Right ventricle myocardium inferior (tissue), 1 donor: ENCODE data around the gene PLEKHG7. TPM values are rescaled to one million over a fixed set of nuclear protein-coding genes. Genes with fewer than 3 reads are reported as not detected.
"Not testable (repeated sequence)": the region's sequence is repeated elsewhere in the genome, so short reads cannot be mapped to it uniquely, and the experiment has no call there.

Experiments
- ATAC-seq: fragments of 200-7000 bp; cut with Tn5 transposase; one replicate; pipeline ENCODE4 v1.9.1; 2020; ENCODE audit warnings: mild to moderate bottlenecking, moderate library complexity
- DNase-seq: peaks from one replicate; pipeline ENCODE4 v3.0.0; 2021; ENCODE audit errors: missing footprints
- intact Hi-C: fragments of 100-400 bp; cut with DNase I; formaldehyde crosslinking; loops from one replicate; pipeline ENCODE4 v1.11.0; 2022
- total RNA-seq: library from RNA; stranded (reverse); fragmentation: NEBNext Ultra II Directional; extraction: Animal tissue kit (Norgen Biotek cat#: 25700); gene quantifications from one replicate; pipeline ENCODE4 v1.2.1, GENCODE V29; 2021
- donor health status: DM: no; HTN: yes; CAD: no; lungs with severe emphysema.

The PLEKHG7 gene
- total RNA-seq, 1 donor from 2014 or later, result not detected

- DNase-seq, result no peak
- ATAC-seq, result no peak
- intact Hi-C loops, result no loop called here
These were observed 36.3 kb downstream of the PLEKHG7 start for GRCh38 chr12:92739113-92739512.

- ATAC-seq, result no peak
- intact Hi-C loops, result no loop called here
These were observed 37.6 kb downstream of the PLEKHG7 start for GRCh38 chr12:92740411-92740810.

GRCh38 chr12:92743026-92743425 is 40.2 kb downstream of the PLEKHG7 start:
- ATAC-seq (no peak), DNase-seq (no peak)
- intact Hi-C loops, result no loop called here

More at GRCh38 chr12:92740411-92740810, 37.6 kb downstream of the PLEKHG7 start:
- DNase-seq, result no peak

DNA sequence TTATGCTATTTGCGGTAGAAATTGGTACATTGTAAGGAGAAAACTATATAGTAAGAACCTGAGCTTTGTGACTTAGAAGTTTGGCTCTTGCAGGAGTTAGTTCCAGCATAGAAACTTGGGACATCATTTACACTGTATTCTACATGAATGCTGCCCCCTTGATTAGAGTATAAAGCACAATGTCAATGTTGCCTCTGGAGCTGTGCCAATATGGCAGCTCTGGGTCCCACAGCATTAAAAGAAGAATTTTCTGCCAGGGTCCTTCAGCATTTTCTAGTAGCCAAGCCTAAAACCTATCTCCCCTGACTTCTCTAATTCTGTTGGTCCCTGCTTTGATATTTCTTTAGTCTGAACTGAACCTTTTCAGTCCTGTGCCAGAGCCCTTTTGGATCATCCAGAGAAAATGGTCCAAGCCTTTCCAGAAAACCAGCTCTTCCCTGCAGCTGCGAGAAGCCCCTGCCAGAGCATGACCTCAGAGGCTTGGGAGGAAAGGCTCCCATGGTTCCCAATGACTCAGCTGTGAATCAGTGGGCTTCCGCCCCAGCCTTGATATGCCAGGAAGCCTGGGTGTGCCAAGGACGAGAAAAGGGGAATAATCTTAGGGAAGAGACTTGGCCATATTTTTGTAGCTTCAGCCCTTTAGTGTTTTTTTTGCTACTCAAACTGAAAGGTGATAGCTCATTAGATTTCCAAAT is 43.2 kb downstream of the PLEKHG7 start:
- peak; percentile 96 for ATAC-seq
- intact Hi-C loops, result no loop called here
- peak; percentile 88 for DNase-seq

- ATAC-seq, result no peak
- intact Hi-C loops, result no loop called here
These were observed 44.4 kb downstream of the PLEKHG7 start for GRCh38 chr12:92747151-92747550.

DNA sequence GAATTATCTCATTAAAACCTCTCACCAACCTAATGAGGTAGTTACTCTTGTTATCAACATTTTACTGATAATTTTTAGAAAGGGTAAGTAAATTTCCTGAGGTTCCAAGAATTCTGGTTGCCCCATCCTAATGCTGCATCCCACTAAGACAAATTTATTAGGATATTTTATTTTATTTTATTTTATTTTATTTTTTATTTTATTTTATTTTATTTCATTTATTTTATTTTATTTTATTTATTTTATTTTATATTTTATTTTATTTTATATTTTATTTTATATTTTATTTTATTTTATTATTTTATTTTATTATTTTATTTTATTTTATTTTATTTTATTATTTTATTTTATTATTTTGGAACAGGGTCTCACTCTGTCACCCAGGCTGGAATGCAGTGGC is 46.9 kb downstream of the PLEKHG7 start:
- ATAC-seq, intact Hi-C loops, DNase-seq: not testable (repeated sequence)

More at GRCh38 chr12:92747151-92747550, 44.4 kb downstream of the PLEKHG7 start:
- DNase-seq, result no peak

- DNase-seq, result no peak
- intact Hi-C loops, result no loop called here
- no peak for ATAC-seq
These were observed 51.4 kb downstream of the PLEKHG7 start for GRCh38 chr12:92753976-92754885.

- ATAC-seq (peak; percentile 75), DNase-seq (no peak)
- intact Hi-C loops, result no loop called here
These were observed 54.3 kb downstream of the PLEKHG7 start for GRCh38 chr12:92756898-92757596.

- intact Hi-C loops, result no loop called here
- DNase-seq (no peak), ATAC-seq (peak; percentile 58)
These were observed 54.9 kb downstream of the PLEKHG7 start for GRCh38 chr12:92757597-92758121.

- no peak for DNase-seq
- ATAC-seq, result no peak
- intact Hi-C loops, result no loop called here
These were observed 57.0 kb downstream of the PLEKHG7 start for GRCh38 chr12:92759634-92760268.

GRCh38 chr12:92762773-92763172 is 60.0 kb downstream of the PLEKHG7 start:
- intact Hi-C loops, result no loop called here
- DNase-seq, result no peak
- ATAC-seq, result no peak

DNA sequence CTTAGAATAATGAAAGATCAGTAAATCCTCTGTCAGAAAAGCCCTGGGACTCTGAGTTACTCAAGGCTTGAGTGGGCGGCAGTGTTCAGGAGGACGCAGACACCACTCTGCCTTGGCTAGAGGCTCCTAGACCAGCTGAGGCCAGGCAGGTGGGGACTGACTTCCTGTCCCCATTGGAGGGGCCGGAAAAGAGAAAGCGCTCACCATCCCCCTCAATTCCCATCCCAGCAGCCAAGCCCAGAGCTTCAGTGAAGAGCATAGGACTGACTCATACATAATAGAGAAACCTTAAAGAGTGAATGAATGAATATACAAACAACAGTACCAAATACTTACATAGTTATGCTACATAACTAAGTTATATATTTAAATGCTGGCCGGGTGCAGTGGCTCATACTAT is 62.0 kb downstream of the PLEKHG7 start:
- intact Hi-C loops, result no loop called here
- DNase-seq (no peak), ATAC-seq (no peak)

DNA sequence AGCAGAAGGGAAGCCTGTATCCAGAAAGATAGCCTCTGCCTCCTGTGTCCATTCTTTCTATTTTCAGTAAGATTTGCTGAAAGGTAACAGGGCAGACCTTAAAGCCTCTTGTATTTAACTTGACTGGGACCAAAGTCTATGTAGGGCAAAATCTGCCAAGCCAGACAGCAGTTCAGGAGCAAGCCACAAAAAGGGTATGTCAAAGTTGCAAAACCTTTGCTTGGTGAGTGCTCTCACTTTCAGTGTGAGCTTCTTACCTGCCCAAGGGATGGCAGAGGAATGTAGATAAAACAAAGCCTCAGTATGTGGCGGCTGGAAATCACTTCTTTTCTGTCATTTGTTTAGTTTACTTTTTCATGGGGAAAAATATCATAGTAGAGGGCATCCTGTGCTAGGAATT is 63.1 kb downstream of the PLEKHG7 start:
- intact Hi-C loops, result no loop called here

GRCh38 chr12:92769124-92769901 is 66.5 kb downstream of the PLEKHG7 start:
- DNase-seq (no peak), ATAC-seq (peak; percentile 63)
- intact Hi-C loops, result no loop called here

More for the DNA sequence above, 63.1 kb downstream of the PLEKHG7 start:
- no peak for DNase-seq
- no peak for ATAC-seq

DNA sequence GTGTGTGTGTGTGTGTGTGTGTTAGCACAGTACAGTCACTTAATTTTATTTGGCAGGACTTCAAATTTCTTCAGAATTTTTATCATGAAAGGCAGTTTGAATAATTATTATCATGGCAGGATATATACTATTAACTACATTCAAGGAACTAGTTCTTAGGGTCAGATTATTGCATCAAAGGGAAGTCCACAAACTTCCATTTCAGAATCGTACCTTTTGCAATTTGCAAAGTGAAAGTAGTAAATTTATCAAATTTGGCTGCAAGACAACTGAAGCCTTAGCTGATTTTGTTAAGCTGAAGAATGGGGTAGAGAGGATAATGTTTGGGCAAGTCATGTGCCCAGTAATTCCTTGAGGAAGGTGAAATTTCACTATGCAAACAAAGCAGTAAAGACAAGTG is 68.2 kb downstream of the PLEKHG7 start:
- ATAC-seq (no peak), DNase-seq (no peak)
- intact Hi-C loops, result no loop called here

DNA sequence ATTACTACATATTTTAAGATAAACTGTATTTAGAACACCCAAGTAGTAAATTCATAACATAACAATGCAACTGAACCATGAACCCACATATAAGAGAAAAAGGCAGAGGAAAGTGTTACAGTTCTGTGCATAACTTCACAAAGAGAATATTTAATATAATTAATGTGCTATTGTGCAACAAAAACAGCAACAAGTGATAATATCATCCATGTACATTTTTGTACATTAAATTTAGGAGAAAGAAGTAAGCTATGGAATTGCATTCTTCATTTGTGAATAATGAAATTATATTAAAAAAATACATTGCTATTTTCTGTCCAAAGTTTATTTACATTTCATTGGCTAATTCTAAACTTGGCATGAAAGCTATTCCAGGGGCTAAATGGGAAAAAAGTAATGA is 72.6 kb downstream of the PLEKHG7 start:
- intact Hi-C loops, result no loop called here
- DNase-seq (no peak), ATAC-seq (no peak)

DNA sequence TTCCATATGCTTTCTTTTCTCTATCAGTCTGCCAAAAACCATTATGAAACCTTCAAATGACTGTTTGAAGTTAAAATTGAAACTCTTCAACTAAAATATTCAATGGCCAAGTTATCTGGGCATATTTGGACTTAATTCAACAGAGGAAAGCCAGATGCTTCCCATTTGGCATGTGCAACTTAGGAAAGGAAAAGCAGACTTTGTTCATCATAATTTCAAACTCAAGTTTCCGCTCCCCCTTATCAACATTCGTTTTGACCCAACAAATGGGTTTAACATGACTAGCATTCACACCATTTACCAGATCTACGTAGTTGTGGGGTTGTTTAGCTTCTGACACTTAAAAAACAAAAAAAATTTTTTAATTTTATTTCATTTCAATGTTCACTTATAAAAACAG is 75.7 kb downstream of the PLEKHG7 start:
- intact Hi-C loops, result no loop called here
- no peak for DNase-seq
- no peak for ATAC-seq

DNA sequence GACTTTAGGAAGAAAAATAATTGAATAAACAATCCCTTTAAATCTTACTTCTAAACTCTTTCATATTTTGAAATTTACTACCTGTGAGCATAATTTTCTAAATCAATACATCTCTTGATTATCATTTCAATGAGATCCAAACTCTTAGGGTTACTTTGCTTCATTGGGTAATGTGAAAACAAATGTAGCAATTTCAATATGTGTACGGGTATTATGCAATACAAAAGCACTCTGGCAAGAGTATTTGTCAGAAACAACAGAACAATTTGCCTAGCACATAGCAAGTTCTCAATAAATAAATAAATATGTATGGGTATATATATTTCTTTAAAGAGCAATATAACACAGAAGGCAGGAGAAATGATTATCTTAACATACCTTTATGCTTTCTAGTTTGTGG is 77.1 kb downstream of the PLEKHG7 start:
- intact Hi-C loops, result no loop called here
- ATAC-seq, result no peak
- no peak for DNase-seq
